ENCODE data around the gene PROK1.
"Not testable (repeated sequence)": the region's sequence is repeated elsewhere in the genome, so short reads cannot be mapped to it uniquely, and the experiment has no call there.

The PROK1 gene

GRCh38 chr1:110450929-110451328 lies at the start of gene PROK1:
PROK1 (plus strand) TSS chr1:110451149; CDS start chr1:110451217, 68 bp downstream.
- FAIRE-seq: no peak

DNA sequence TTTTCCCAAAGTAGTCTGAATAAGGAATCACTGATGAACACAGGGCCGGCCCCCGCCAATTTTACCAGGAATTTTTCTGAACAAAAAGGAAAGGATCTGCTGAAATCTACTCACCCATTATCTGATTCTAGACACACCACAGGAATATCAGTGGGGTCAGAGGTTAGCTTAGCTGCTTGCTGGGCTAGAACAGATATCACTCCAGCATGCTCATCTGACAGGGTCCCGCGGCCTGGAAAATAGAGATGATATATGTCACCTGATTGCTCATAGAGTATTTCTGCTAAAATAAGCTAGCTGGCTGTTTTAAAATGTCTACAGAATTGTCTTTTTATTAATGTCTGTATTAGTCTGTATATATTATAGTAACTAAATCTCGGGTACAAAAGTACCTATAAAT lies 47.1 kb upstream of the PROK1 start:
- FAIRE-seq: no peak

GRCh38 chr1:110404401-110404800 lies 46.5 kb upstream of the PROK1 start:
- FAIRE-seq: no peak

GRCh38 chr1:110406407-110406806 lies 44.5 kb upstream of the PROK1 start:
- not testable (repeated sequence) for FAIRE-seq

GRCh38 chr1:110407260-110408210 lies 43.4 kb upstream of the PROK1 start, which contains the start of gene LAMTOR5:
LAMTOR5 (minus strand) TSS chr1:110407694; CDS start chr1:110407620, 74 bp downstream.
- no peak for FAIRE-seq

GRCh38 chr1:110408488-110408887 lies 42.5 kb upstream of the PROK1 start:
- no peak for FAIRE-seq

- FAIRE-seq: no peak
Measured at GRCh38 chr1:110409316-110409715, 41.6 kb upstream of the PROK1 start.

- no peak for FAIRE-seq
Measured at GRCh38 chr1:110411173-110411735, 39.7 kb upstream of the PROK1 start.

DNA sequence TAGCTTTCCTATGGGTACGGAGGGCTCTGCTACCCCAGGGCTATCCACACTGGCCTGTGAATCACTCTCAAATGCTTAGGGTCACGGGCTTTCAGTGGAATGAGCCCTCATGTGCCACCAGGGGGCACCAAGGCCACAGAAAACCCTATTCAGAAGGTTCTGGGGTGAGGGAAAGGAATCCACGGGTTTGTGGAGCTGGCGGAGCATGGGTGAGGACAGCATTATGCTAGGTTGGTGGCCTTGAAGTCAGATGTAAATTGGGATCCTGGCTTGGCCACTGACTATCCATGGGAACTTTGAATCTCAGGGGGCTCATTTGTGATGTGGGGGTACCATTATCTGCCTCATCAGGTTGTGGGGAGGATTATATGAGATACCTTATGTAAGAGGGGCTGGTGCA lies 38.4 kb upstream of the PROK1 start:
- FAIRE-seq: no peak

- not testable (repeated sequence) for FAIRE-seq
Measured at GRCh38 chr1:110413045-110413444, 37.9 kb upstream of the PROK1 start.

GRCh38 chr1:110418729-110419128 lies 32.2 kb upstream of the PROK1 start:
- FAIRE-seq: no peak

- FAIRE-seq: no peak
Measured at GRCh38 chr1:110420023-110420662, 30.8 kb upstream of the PROK1 start.

DNA sequence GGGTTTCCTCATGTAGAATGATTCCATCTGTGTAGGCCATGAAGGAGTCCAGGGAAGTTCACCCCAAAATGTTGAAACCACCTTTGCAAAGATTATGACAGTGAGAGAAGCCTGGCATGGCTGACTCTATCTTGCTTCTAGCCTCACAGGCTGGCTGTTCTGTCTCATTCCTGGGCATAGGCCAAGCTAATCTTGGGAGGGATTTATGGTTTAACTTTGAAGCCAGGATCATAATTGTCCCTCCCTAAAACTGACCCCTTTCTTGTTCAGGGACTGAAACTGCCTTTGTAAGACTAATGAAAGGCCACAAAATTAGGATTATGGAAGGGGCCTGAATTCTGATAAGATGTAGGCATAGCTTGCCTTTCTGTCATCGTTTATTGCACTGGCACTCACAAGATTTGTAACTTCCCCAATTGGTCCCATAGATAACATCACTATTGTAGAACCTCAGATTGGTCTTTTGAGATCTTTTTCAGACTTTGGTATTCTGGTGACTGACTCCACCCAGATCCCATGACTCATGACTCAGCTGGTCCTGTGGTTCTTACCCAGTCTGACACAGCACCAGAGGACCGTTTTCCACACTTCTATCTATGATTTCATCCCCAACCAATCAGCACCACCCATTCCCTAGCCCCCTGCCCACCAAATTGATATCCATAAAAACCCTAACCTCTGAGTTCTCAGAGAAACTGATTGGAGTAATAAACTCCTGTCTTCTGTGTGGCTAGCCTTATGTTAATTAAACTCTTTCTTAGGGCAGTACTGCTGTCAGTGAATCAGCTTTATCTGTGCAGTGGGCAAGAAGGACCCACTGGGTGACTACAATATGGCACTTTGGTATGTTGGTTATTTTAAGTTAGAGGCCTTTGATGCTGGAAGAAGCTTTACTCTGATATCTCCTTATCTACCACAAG lies 29.8 kb upstream of the PROK1 start:
- FAIRE-seq: no peak

GRCh38 chr1:110424699-110425611 lies 26.0 kb upstream of the PROK1 start:
- FAIRE-seq: no peak

DNA sequence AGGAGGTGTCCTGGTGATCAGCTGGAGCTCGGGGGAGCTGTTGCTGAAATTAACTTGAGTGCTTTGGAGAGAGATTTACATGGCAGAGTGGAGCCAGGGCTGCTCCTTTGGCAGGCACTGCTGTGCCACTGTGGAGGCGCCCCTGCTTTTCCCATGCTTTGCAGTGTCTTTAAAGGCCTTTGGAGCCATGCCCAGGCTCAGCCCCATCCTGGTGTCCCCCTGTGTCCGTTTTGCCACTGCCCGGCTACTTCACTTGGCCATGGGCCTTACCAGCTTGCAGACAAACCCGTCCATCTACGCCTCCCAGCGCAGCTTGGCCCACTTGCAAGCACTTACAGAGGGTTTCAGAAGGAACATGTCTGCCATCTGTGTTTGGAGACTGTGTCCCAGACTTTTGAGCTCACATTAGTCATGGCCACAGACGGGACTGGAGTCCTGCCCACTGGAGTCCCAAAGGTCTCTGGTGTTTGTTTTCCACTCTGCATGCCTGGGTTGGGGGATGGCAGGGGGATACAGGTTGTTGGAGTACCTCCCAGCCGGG lies 25.3 kb upstream of the PROK1 start:
- FAIRE-seq: no peak

- FAIRE-seq: no peak
Measured at GRCh38 chr1:110426854-110427253, 24.1 kb upstream of the PROK1 start.

DNA sequence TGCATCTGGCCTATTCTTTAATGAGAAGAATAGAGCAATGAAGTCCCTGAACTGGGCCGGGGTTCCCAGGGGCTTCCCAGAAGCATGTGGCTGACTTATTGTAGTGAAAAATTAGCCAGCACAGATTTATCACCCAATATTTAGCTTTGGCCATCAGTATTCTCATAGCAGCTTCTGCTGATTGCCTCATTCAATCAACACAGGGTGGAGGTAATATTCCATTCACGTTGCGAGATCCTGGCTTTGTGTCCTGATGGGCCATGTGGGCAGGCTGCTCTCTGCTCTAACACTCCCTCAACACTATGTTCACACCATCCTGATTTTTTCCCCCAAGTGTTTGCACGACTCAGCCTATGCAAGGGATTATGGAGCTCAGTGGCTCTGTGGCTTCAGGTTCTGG lies 22.0 kb upstream of the PROK1 start:
- FAIRE-seq: no peak

- FAIRE-seq: no peak
Measured at GRCh38 chr1:110430366-110430765, 20.6 kb upstream of the PROK1 start.

GRCh38 chr1:110430901-110431300 lies 20.0 kb upstream of the PROK1 start:
- FAIRE-seq: no peak

DNA sequence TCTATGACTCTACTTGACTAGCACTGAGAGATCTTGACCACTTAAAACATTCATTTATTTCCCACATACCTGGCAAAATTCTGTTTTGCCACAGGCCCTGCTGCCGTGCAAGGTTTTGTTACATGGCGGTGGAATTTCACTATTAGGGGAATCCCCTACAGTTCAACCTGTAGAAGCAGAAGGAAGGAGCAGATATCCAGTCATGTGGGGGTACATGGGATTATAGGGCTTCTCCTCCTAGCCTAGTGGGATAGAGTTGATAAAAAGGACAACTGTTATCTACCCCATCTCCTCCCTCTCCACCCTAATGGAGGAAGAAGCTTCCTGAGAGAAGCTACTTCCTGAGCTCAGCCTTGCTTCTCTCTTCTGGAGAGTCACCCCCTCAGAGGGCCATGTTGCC lies 17.7 kb upstream of the PROK1 start:
- no peak for FAIRE-seq

DNA sequence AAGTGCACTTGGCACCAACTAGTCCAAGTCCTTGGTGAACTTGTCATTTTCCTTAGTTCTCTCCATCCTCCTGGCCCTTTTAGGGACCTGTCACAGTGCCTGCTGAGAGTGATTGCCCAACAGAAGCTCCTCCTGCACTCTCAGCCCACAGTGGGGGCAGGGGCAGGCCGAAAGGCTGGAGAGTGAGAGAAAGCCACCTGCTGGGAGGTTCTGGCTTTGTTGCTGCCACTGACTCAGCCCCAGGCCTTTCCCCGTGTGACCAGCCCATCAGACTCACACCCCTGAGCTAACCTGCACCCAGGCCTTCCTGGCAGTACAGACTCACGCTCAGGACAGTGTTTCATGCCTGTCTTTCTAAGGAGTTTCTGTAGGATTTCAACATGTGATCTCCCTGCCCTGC lies 17.1 kb upstream of the PROK1 start:
- no peak for FAIRE-seq

Measured in A204.1 (cell line).